ENCODE measurements around the gene TXNRD2.
A peak's percentile ranks its signal among the peaks of the same experiment; 100 is the strongest.

TXNRD2 gene

GRCh38 chr22:19866665-19867009, 75.0 kb downstream of the TXNRD2 start:
- no peak for DNase-seq (ENCODE audit: low read depth in 2 of 2, low spot score in 1 of 2)

DNA sequence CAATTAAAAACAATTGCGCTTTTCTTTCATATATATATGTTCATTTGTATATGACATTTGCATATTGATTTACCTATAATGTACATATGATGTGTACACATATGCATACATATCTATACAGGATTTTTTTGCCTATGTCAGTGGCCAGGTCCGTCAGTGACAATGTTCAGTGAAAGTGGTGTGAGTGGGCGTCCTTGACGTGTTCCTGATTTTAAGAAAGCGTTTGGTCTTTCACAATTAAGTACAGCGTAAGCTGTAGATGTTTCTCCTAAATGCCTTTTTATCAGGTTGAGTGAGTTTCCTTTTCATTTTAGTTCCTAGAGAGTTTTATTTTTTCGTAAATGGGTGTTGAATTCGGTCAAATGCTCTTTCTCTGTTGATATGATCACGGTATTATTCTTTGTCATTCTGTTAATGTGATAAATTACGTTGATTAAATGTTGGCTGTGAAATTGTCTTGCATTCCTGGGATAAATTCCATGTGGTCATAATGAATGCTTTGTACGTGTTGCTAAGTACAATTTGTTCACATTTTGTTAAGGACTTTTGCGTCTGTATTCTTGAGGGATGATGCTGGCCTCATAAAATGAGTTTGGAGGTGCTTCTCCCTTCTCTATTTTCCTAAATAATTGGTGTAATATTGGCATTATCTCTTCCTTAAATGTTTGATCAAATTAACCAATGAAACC, 76.3 kb downstream of the TXNRD2 start:
- no peak for DNase-seq (ENCODE audit: low read depth in 2 of 2, low spot score in 1 of 2)

DNA sequence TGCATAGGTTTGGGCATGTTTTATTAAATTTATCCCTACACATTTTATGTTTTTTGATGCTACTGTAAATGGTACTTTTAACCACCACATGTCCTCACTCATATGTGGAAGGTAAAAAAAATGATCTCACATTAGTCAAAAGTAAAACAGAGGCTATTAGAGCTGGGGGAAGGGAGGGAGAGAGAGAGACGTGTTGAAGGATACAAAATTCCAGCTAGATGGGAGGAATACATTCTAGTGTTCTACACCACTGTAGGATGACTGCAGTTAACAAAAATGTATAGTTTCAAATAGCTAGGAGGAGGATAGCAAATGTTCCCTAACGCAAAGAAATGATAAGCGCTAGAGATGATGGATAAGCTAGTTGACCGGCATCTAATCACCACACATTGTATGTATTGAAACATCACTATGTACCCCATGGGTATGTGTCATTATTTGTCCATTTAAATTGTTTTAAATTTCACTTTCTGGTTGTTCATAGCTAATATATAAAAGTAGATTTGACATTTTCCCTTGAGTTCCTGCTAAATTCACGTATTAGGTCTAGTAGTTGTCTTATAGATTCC, 77.0 kb downstream of the TXNRD2 start:
- no peak for DNase-seq (ENCODE audit: low read depth in 2 of 2, low spot score in 1 of 2)

DNA sequence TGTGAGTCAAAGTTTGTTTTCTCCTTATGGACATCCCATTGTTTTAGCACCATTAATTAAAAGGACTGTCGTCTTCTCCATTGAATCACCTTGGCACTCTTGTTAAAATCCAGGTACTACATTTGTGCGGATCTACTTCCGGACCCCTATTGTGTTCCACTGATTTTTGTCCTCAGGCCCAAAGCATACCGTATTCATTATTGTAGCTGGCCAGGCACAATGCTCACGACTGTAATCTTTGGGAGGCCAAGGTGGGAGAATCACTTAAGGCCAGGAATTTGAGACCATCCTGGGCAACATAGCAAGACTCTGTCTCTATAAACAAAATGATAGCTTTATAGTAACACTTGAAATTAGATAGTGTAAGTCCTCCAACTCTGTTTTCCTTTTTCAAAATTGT, 78.0 kb downstream of the TXNRD2 start:
- no peak for DNase-seq (ENCODE audit: low read depth in 2 of 2, low spot score in 1 of 2)

- no peak for DNase-seq (ENCODE audit: low read depth in 2 of 2, low spot score in 1 of 2)
Observed at GRCh38 chr22:19862619-19863246, 78.9 kb downstream of the TXNRD2 start.

- DNase-seq (ENCODE audit: low read depth in 2 of 2, low spot score in 1 of 2): no peak
Observed at GRCh38 chr22:19859861-19860510, 81.6 kb downstream of the TXNRD2 start.

DNA sequence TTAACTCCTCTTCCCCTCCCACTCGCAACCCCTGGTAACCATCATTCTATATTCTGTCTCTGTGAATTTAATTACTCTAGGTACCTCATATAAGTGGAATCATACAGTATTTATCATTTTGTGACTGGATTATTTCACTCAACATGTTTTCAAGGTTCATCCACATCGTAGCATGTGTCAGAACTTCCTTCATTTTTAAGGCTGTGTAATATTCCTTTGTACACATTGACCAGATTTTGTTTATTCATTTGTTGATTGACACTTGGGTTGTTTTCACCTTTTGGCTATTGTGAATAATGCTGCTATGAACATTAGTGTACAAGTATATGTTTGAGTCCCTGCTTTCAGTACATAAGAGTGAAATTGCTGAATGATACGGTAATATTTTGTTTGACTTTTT, 84.2 kb downstream of the TXNRD2 start:
- DNase-seq (ENCODE audit: low read depth in 2 of 2, low spot score in 1 of 2): no peak

DNA sequence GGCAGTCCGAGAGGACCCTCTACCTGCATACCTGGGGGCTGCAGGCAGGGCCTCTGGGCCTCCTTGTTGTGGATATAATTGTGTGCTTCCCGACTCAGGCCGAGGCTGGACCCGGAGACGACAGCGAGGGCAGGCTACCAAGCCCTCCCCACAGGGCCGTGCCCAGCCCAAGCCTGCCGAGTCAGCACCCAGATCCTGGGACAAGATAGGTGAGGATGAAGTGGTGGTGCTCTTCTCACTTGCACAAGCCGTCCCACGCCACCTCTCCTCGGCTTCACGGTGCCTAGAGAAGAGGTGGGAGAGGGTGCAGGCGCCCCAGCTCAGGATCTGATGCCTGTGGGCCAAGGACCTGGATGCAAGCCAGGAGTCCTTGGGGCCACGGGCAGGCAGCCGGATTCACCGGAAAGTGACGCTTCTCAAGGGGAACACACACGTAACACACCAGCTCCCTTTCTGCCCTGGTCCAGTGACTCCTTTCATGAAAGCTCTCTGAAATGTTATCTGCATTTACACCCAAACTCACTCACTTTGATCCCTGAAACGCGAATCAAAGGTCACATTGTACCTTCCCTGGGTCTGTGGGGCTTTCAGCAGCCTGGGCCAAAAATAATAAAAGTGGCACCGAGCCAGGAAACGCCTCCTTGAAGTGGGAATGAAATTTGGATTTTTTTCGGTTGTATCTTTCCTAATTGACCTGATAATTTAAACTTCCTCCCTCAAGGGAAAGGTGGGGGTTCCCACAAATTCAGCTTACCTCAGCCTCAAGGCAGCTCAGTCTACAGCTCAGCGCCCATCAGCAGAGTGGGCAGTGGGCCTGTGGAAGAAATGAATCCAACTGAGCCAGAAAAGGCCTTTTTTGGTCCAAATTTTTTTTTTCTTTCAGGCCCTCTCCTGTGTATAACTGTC, 85.9 kb downstream of the TXNRD2 start:
- DNase-seq (ENCODE audit: low read depth in 2 of 2, low spot score in 1 of 2): peak; percentile 13

GRCh38 chr22:19854778-19855503, 86.7 kb downstream of the TXNRD2 start, which contains the start of the genes GNB1L and RTL10:
Gene GNB1L, minus strand, starts transcription at chr22:19854874. Its CDS starts 33,519 bp downstream, at chr22:19821355.
Gene RTL10, minus strand, starts transcription at chr22:19854874. Its CDS starts 2,613 bp downstream, at chr22:19852261.
- peak; percentile 80 to 91 for DNase-seq (ENCODE audit: low read depth in 2 of 2, low spot score in 1 of 2)

DNA sequence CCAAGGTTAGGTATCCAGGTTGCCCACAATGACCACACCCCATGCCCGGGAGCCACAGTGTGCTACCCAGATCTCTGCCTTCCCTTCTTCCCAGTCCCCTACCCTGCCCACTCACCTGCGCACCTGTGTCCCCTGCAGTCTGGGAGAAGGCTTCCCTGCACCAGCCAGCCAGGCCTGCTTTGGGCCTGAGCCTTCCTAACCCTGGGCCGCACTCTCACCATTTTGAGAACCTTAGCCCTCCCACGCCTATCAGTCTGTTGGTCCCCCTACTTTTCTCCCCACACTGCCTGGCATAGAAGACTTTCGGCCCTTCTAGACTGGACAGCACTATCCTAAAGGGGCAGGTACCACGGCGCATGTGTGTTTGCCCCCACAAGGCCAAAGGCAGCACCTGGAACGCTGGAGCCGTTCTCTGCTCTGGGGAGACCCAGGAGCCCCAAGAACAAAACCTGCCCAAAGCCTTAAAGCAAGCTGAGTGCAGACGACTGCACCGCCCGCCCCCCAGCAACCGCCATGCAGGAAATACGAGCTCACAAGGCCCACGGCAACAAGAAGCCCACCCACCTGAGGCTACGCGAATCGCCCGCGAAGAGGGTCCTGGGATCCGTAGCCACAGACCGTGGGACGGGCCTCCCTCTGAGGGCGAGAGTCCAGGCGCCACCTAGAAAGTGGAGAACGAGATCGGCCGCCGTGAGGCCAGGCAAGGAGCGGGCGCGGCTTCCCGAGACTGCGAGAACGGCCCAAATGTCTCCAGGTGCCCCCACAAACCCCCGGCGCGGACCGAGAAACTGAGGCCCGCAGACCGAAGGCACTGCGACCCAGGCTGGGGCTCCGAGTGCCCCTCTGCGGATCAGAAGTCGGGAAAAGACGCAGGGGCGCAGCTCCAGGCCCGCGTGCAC, 87.5 kb downstream of the TXNRD2 start:
- no peak for DNase-seq (ENCODE audit: low read depth in 2 of 2, low spot score in 1 of 2)

- no peak for DNase-seq (ENCODE audit: low read depth in 2 of 2, low spot score in 1 of 2)
Observed at GRCh38 chr22:19853058-19853878, 88.3 kb downstream of the TXNRD2 start.

DNA sequence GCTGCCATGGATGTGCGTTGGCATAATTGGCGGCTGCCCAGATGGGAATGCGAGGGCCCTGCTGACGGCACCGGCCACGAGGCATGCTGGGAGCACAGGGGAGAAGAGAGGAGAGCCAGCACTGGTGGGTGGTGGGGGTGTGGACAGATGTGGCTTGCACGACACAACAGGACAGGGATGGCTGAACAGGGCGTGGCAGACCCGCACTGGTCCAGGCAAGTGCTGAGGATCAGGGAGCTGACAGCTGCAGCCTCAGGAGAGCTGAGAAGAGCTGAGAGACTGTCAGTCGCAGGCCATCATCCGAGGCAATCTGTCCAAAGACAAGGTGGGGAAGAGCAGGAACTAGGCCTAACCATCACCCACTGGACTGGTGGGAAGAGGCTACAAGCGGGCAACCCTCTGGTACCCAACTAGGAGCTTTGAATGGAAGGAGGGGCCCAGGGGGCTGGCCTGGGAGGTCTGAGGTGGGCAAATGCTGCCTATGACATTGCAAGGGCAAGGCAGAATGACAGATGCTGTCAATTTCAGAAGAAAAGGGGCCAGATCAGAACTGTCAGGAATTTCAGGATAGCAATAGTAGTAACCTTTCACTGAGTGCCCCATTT, 89.3 kb downstream of the TXNRD2 start:
- no peak for DNase-seq (ENCODE audit: low read depth in 2 of 2, low spot score in 1 of 2)

DNA sequence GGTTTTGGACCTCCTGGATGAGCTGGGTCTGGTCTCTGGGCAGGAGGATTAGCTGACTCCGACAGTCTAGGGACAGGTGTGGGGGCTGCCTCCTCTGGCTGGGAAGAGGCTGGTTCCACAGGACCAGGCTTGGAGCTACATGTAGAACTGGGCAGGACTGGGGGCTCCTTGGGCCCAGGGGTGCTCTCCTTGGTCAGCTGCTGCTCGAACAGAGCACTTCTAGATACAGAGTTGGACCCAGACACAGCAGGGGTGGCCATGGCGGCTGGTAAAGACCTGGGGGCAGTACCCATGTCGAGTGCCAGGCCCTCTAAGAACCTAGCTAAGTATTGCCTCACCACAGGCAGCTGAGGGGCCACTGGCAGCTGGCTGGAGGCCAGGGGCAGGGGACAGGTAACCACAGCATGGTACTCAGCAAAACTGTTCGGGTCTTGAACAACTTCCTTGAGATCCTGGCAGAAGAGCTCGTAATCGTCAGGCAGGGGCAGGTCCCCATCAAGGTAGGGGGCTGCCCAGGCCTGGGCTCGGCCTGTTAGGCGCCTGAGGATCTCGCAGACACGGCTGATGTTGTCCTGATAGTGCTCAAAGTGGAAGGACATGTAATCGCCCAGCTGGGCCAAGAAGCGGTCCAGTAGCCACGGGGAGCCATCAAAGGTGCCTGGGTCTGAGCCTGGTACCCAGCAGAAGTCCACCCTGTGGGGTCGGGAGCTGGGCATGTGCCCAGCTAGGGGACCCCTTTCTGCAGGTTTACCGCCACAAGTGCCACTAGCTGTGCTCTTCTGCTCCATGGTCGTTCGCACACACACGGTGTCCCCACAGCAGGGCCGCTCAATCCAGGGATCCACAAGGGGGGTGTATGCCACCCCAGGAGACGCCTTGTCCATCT, 90.1 kb downstream of the TXNRD2 start:
- no peak for DNase-seq (ENCODE audit: low read depth in 2 of 2, low spot score in 1 of 2)

DNA sequence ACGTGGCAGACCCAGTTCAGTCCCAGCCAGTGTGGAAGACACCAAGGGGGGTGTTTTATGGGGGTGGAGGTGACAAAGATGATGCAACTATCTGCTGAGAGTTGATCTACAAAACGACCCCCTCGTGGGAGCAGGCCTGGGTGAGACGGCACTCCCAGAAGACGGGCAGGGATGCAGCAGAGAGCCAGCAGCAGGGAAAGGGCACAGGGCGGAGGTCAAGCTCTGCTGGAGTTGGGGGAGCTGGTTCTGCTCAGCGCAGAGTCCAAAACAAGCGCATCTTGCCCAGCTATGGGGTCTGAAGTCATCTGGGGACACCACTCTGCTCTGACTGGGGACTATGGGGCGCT, 90.9 kb downstream of the TXNRD2 start:
- DNase-seq (ENCODE audit: low read depth in 2 of 2, low spot score in 1 of 2): no peak

DNA sequence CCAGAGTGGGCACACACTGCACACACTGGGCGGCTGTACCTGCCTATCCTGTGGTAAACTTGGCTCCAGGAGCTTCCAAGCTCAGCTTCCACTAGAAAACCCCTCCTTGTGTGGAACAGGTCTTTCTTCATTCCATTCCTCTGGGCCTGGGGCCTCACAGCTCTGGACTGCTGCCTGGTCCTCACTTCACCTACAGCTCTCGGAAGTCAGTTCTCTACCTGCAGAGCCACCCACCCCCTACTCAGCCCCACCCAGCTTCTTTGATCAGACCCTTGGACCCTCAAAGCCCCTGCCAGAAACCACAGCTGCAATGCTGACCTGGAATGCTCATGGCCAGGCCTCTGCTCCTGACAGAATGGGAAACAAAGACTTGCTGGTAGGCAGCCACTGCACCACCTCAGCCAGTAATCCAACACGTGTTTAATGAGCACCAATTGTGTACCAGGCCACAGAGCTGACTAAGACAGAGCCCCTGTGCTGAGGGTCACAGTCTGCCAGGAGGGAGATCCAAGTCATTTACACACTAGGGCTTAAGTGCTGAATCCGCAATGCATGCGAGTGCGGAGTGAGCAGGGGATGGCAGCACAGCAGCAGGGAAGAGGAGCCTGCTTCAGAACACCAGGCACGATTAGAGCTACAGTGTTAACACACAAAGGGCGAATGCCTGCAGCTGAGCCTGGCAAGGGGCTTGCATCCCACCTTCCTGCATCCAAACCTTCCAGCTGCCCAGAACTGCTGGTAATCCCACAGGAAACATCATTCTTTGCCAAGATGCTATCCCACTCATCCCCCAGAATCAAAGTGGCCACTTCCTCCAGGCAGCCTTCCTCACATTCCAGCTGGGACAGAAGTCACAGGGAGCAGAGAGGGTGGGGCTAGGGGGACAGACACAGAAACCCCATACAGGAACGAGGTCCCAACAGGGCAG, 91.5 kb downstream of the TXNRD2 start:
- DNase-seq (ENCODE audit: low read depth in 2 of 2, low spot score in 1 of 2): no peak

All from stimulated activated CD8-positive, alpha-beta memory T cell treated with anti-CD3 and anti-CD28 coated beads, Interleukin-4, amount 100 ng/mL, for 4 hours (primary cell).